HG03571 (cell line): ENCODE measurements around the gene METTL24.
"Not testable (repeated sequence)": the region's sequence is repeated elsewhere in the genome, so short reads cannot be mapped to it uniquely, and the experiment has no call there.

Experiments used
- ATAC-seq: cut with Tn5 transposase; IDR thresholded peaks from one replicate; pipeline ENCODE4 v1.9.1; 2021; ENCODE audit not compliant: unreplicated experiment

Gene METTL24

GRCh38 chr6:110317189-110317588 lies 41.0 kb downstream of the METTL24 start:
- ATAC-seq = no peak

- no peak for ATAC-seq
Measured at GRCh38 chr6:110315869-110316398, 42.2 kb downstream of the METTL24 start.

- ATAC-seq = no peak
Measured at GRCh38 chr6:110315207-110315868, 42.8 kb downstream of the METTL24 start.

GRCh38 chr6:110310861-110311446 lies 47.2 kb downstream of the METTL24 start:
- no peak for ATAC-seq

GRCh38 chr6:110309432-110309831 lies 48.7 kb downstream of the METTL24 start:
- ATAC-seq = not testable (repeated sequence)

GRCh38 chr6:110307368-110307767 lies 50.8 kb downstream of the METTL24 start:
- ATAC-seq = no peak

GRCh38 chr6:110305832-110306231 lies 52.3 kb downstream of the METTL24 start:
- ATAC-seq = not testable (repeated sequence)

- not testable (repeated sequence) for ATAC-seq
Measured at GRCh38 chr6:110303692-110304091, 54.5 kb downstream of the METTL24 start.

GRCh38 chr6:110298916-110299315 lies 59.2 kb downstream of the METTL24 start:
- ATAC-seq = no peak

GRCh38 chr6:110298411-110298810 lies 59.7 kb downstream of the METTL24 start:
- no peak for ATAC-seq

GRCh38 chr6:110296241-110297025 lies 61.7 kb downstream of the METTL24 start:
- ATAC-seq = no peak

GRCh38 chr6:110295451-110296165 lies 62.5 kb downstream of the METTL24 start:
- no peak for ATAC-seq

GRCh38 chr6:110287462-110288341 lies 70.4 kb downstream of the METTL24 start:
- ATAC-seq = no peak

- ATAC-seq = no peak
Measured at GRCh38 chr6:110285306-110286060, 72.7 kb downstream of the METTL24 start.

GRCh38 chr6:110284855-110285254 lies 73.3 kb downstream of the METTL24 start:
- no peak for ATAC-seq

GRCh38 chr6:110283657-110284056 lies 74.5 kb downstream of the METTL24 start:
- ATAC-seq = no peak

GRCh38 chr6:110282412-110282811 lies 75.7 kb downstream of the METTL24 start:
- no peak for ATAC-seq

- no peak for ATAC-seq
Measured at GRCh38 chr6:110277100-110277665, 81.0 kb downstream of the METTL24 start.

GRCh38 chr6:110272781-110273180 lies 85.4 kb downstream of the METTL24 start:
- not testable (repeated sequence) for ATAC-seq
